OCI-LY7 (cell line): Measurements from ENCODE around the gene AMPD2. TPM values are rescaled to one million over a fixed set of nuclear protein-coding genes. Genes with fewer than 3 reads are reported as not detected.
A peak's percentile ranks its signal among the peaks of the same experiment; 100 is the strongest.

Experiments used
- BruUV-seq: library from RNA; stranded (reverse); fragments of 400-500 nt; replicated peaks from 2 replicates; lab custom pipeline; 2021; lab: Mats Ljungman, UMichigan
- CTCF ChIA-PET: fragments of 300-600 bp; sonication (Branson Sonifier 250); formaldehyde crosslinking; loops from one replicate; lab custom pipeline; 2022; ENCODE audit warnings: antibody characterized with exemption; ENCODE audit not compliant: unreplicated experiment; lab: Charles Lee
- POLR2A ChIA-PET: fragments of 300-600 bp; sonication (Branson Sonifier 250); formaldehyde crosslinking; loops from one replicate; lab custom pipeline; 2022; ENCODE audit warnings: antibody characterized with exemption; lab: Charles Lee
- DNase-seq: peaks from one replicate; pipeline ENCODE4 v3.0.0-alpha.2; 2015; ENCODE audit warnings: low spot score
- H2AFZ ChIP-seq: fragments of 200-600 bp; sonication (generic), shearing (Covaris generic); 2 replicates; pipeline ENCODE4 v1.6.1; 2014; ENCODE audit warnings: mild to moderate bottlenecking, antibody characterized with exemption, low read length, moderate library complexity
- H3K27ac ChIP-seq: fragments of 200-600 bp; sonication (generic); 2 replicates; pipeline ENCODE4 v1.5.1; 2014; ENCODE audit warnings: mixed run types, low read depth, mild to moderate bottlenecking, moderate library complexity, low read length, inconsistent platforms; ENCODE audit not compliant: poor library complexity, severe bottlenecking
- H3K36me3 ChIP-seq: fragments of 200-600 bp; sonication (generic); 2 replicates; pipeline ENCODE4 v1.6.1; 2014; ENCODE audit warnings: mild to moderate bottlenecking, antibody characterized with exemption, low read length, moderate library complexity, mixed read lengths; ENCODE audit not compliant: insufficient read depth
- H3K4me1 ChIP-seq: fragments of 200-600 bp; sonication (generic); 2 replicates; pipeline ENCODE4 v1.5.1; 2014; ENCODE audit warnings: mild to moderate bottlenecking, low read length; ENCODE audit not compliant: insufficient read depth, poor library complexity, severe bottlenecking
- H3K4me2 ChIP-seq: fragments of 200-600 bp; sonication (generic); 2 replicates; pipeline ENCODE4 v1.6.1; 2014; ENCODE audit warnings: mild to moderate bottlenecking, low read length
- H3K4me3 ChIP-seq: fragments of 200-600 bp; sonication (generic); 2 replicates; pipeline ENCODE4 v1.5.1; 2014; ENCODE audit warnings: mild to moderate bottlenecking, low read depth, low read length; ENCODE audit not compliant: poor library complexity, severe bottlenecking
- H3K79me2 ChIP-seq: fragments of 200-600 bp; sonication (generic); 2 replicates; pipeline ENCODE4 v1.6.1; 2016; ENCODE audit warnings: low read depth, mild to moderate bottlenecking, low read length, moderate library complexity, mixed read lengths; ENCODE audit not compliant: insufficient read depth
- H3K9me2 ChIP-seq: fragments of 200-600 bp; sonication (generic); 2 replicates; pipeline ENCODE4 v1.6.1; 2016; ENCODE audit warnings: mild to moderate bottlenecking, low read length, mixed read lengths; ENCODE audit not compliant: insufficient read depth
- H3K9me3 ChIP-seq: fragments of 200-600 bp; sonication (generic); 2 replicates; pipeline ENCODE4 v1.6.1; 2014; ENCODE audit warnings: mild to moderate bottlenecking, mixed run types, low read length, mixed read lengths
- H4K20me1 ChIP-seq: fragments of 200-600 bp; sonication (generic); 2 replicates; pipeline ENCODE4 v1.6.1; 2014; ENCODE audit warnings: mild to moderate bottlenecking, antibody characterized with exemption, low read length, moderate library complexity, mixed read lengths; ENCODE audit not compliant: insufficient read depth
- EZH2phosphoT487 ChIP-seq: fragments of 200-600 bp; sonication (generic); IDR thresholded peaks from 2 replicates; pipeline ENCODE4 v1.6.1; 2018; ENCODE audit warnings: low read depth, borderline replicate concordance, mild to moderate bottlenecking, mixed run types, antibody characterized with exemption, low read length, moderate library complexity, mixed read lengths
- intact Hi-C: fragments of 100-400 bp; cut with micrococcal nuclease; formaldehyde crosslinking; loops from one replicate; pipeline ENCODE4 v1.10.0; 2022; ENCODE audit not compliant: unreplicated experiment
- total RNA-seq, 2 experiments: library from RNA; depleted of rRNA in 1 of 2; stranded (reverse); fragments of >200 nt in 1 of 2; shearing (Covaris generic) in 1 of 2; gene quantifications; 2 replicates each; pipeline ENCODE4 v1.2.3, GENCODE V29; 2014 to 2022
- TF ChIP-seq, protein P1 (sequence below): fragments of 200-600 bp; sonication (generic); conservative IDR thresholded peaks from 2 replicates; pipeline ENCODE4 v1.5.1; 2014; ENCODE audit warnings: mild to moderate bottlenecking, antibody characterized with exemption, low read length, moderate library complexity, mixed read lengths

The AMPD2 gene
- total RNA-seq, 2 experiments from 2014 or later: 51.8 to 66.2 TPM

DNA sequence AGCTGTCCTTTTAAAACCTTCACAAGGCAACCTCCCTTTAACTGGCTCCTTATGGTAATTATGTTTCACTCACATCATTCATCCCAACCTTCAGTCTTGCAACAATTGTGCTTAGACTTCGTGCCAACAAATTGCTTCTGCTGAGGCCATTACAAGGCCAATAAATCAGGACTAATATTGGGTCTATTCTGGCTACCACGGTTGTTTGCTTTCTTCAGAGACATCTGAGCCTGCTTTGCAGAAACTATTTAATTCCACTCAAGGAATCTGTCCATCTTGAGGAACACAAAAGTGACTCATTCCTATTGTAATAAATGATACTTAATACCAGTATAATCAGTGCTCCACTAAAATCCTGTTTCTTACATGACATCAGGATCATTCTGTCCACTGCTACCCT lies 33.7 kb downstream of the AMPD2 start:
- H4K20me1 ChIP-seq: no peaks in the 10 kb centered on the region
- BruUV-seq: no TSS peak
- H3K4me3 ChIP-seq: no peak overlapping the region
- TF ChIP-seq, protein P1, sequence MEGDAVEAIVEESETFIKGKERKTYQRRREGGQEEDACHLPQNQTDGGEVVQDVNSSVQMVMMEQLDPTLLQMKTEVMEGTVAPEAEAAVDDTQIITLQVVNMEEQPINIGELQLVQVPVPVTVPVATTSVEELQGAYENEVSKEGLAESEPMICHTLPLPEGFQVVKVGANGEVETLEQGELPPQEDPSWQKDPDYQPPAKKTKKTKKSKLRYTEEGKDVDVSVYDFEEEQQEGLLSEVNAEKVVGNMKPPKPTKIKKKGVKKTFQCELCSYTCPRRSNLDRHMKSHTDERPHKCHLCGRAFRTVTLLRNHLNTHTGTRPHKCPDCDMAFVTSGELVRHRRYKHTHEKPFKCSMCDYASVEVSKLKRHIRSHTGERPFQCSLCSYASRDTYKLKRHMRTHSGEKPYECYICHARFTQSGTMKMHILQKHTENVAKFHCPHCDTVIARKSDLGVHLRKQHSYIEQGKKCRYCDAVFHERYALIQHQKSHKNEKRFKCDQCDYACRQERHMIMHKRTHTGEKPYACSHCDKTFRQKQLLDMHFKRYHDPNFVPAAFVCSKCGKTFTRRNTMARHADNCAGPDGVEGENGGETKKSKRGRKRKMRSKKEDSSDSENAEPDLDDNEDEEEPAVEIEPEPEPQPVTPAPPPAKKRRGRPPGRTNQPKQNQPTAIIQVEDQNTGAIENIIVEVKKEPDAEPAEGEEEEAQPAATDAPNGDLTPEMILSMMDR: no peak
- no peak for TF ChIP-seq EZH2phosphoT487
- intact Hi-C loops: no loop called here
- DNase-seq: no peak
- no peaks in the 10 kb centered on the region for H3K9me3 ChIP-seq
- POLR2A ChIA-PET: interaction anchor here (2.1 kb wide), 1 partner anchor 14 kb away, joined by 8 read pairs; no protein-coding TSS in a partner anchor
- H3K79me2 ChIP-seq: no peaks in the 10 kb centered on the region
- no peaks in the 10 kb centered on the region for H3K9me2 ChIP-seq
- peaks cover 5% of the 10 kb centered on the region for H3K4me1 ChIP-seq
- H2AFZ ChIP-seq: no peak overlapping the region
- no peak overlapping the region for H3K27ac ChIP-seq
- CTCF ChIA-PET: no interaction called here
- no peak overlapping the region for H3K4me2 ChIP-seq
- H3K36me3 ChIP-seq: no peaks in the 10 kb centered on the region

DNA sequence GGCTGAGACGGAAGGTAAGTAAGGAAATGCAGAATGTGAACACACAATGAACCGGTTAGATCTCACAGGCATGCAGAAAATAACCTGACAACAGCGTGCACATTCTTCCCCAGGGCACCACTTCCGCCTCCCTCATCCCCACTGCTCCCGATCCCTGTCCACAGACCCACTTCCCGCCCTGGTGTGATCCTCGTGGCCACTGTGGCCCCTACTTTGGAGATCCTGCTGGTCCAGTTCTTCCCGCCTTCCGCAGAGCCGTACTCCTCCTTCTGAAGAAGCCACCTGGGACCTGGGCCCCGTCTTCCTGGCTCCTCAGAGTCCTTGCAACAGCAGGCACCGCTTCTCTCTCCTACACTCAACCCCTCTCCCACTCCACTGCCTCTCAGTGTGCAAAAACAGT lies 34.9 kb downstream of the AMPD2 start:
- Histone ChIP-seq H3K36me3 (no peaks in the 10 kb centered on the region), H2AFZ (no peak overlapping the region), H3K4me3 (no peak overlapping the region), H3K79me2 (no peaks in the 10 kb centered on the region), H3K9me2 (no peaks in the 10 kb centered on the region), H3K4me2 (no peak overlapping the region), H3K27ac (no peak overlapping the region), H4K20me1 (no peaks in the 10 kb centered on the region), H3K9me3 (no peaks in the 10 kb centered on the region), H3K4me1 (peaks cover 5% of the 10 kb centered on the region)
- DNase-seq: no peak
- CTCF ChIA-PET: no interaction called here
- no peak for TF ChIP-seq EZH2phosphoT487
- TF ChIP-seq, protein P1: no peak
- POLR2A ChIA-PET: interaction anchor here (0.6 to 0.7 kb wide), 2 partner anchors 200 to 440 kb away, joined by 3 to 5 read pairs; no protein-coding TSS in a partner anchor
- intact Hi-C loops: no loop called here
- no TSS peak for BruUV-seq

DNA sequence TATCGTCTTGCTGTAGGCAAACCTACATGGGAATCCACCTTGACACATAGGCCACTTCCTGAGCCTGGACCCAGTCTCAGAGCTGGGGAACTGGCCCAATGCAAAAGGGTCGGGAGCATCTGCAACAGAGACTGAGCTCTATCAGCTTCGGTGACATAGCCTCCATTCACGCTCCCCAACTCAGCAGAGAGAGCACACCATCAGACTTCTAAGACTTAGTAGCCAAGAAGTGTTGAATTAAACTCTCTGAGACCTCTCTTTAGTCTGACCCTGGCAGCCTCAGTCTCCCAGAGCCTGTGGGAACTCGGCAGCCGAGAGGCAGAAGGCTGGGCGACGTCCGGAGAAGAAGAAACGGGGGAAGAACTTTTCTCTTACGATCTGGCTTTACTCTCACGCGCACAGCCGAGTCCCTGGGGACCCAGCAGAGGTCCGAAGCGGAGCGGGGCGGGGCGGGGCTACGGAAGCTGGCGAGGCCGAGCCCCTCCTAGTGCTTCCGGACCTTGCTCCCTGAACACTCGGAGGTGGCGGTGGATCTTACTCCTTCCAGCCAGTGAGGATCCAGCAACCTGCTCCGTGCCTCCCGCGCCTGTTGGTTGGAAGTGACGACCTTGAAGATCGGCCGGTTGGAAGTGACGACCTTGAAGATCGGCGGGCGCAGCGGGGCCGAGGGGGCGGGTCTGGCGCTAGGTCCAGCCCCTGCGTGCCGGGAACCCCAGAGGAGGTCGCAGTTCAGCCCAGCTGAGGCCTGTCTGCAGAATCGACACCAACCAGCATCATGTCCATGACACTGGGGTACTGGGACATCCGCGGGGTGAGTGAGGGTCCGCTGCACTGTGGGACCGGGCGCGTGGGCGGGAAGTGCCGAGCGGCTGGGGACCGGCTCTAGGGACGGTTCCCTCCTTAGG lies 36.2 kb downstream of the AMPD2 start, which contains the start of gene GSTM4:
Gene GSTM4, plus strand, starts transcription at position 485 of the 905 bp plus-strand sequence. Its CDS starts 291 bp downstream, at position 776.
- peak; percentile 86 for DNase-seq
- no peaks in the 10 kb centered on the region for H3K79me2 ChIP-seq
- peak within 1 kb of the TSS; percentile 3 for H3K27ac ChIP-seq
- H3K36me3 ChIP-seq: no peaks in the 10 kb centered on the region
- H3K9me2 ChIP-seq: no peaks in the 10 kb centered on the region
- ChIA-PET POLR2A (interaction anchor here (0.6 to 0.9 kb wide), 2 partner anchors 107 to 141 kb away, joined by 3 read pairs; partner anchors contain the start of gene GNAI3), CTCF (no interaction called here)
- no peaks in the 10 kb centered on the region for H3K9me3 ChIP-seq
- no TSS peak for BruUV-seq
- TF ChIP-seq, protein P1: peak; percentile 41; the same call in 1 of the 2 replicates
- TF ChIP-seq EZH2phosphoT487: no peak
- H2AFZ ChIP-seq: peak within 1 kb of the TSS; percentile 94
- intact Hi-C loops: no loop called here
- peak within 1 kb of the TSS; percentile 66 for H3K4me2 ChIP-seq
- H3K4me3 ChIP-seq: peak within 1 kb of the TSS; percentile 76
- H4K20me1 ChIP-seq: no peaks in the 10 kb centered on the region
- H3K4me1 ChIP-seq: peaks cover 5% of the 10 kb centered on the region
